Transverse colon (tissue), 3 donors: Measurements from ENCODE around the gene P2RX4.

Source experiments
- EP300 ChIP-seq: sonication (generic); formaldehyde crosslinking; IDR thresholded peaks from one replicate; pipeline ENCODE4 v1.6.1; 2017; ENCODE audit warnings: antibody characterized with exemption, low read depth
- POLR2A ChIP-seq: fragments of 450-650 bp; IDR thresholded peaks from one replicate; pipeline ENCODE4 v1.6.1; 2016; ENCODE audit warnings: antibody characterized with exemption, mild to moderate bottlenecking, moderate library complexity
- TF ChIP-seq, protein P1 (sequence below), 5 experiments: fragments of 200-600 bp in 3 of 5; fragments of 450-650 bp in 2 of 5; sonication (generic) in 3 of 5; IDR thresholded peaks; 1 replicate in 2 of 5; 2 replicates in 3 of 5; pipeline ENCODE4 v1.5.1; 2016 to 2017; ENCODE audit warnings: antibody characterized with exemption in 5 of 5, inconsistent platforms in 3 of 5, mild to moderate bottlenecking in 2 of 5, moderate library complexity in 1 of 5

DNA sequence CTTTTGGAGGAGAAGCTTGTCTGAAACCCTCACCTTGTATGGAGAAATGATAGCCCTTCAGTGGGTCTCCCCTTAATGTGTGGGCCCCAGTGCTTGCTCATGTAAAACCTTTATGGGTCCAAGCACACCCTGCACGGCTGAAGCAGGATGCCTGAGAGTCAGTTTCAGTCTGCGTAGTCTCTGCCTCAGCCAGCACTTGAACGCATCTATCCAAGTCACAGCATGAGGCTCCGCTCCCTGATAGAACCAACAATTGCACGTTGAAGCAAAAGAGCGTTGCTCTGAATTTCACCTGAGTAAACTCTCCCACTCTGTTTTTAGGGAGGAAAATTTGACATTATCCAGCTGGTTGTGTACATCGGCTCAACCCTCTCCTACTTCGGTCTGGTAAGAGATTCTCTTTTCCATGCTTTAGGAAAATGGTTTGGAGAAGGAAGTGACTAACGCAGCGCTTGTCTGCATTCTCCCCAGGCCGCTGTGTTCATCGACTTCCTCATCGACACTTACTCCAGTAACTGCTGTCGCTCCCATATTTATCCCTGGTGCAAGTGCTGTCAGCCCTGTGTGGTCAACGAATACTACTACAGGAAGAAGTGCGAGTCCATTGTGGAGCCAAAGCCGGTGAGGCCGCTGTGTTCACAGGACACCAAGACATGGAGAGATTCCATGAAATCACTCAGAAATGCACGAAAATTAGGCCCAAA is 33.0 kb upstream of the P2RX4 start:
- TF ChIP-seq EP300 (no peak), POLR2A (no peak)
- TF ChIP-seq, protein P1, sequence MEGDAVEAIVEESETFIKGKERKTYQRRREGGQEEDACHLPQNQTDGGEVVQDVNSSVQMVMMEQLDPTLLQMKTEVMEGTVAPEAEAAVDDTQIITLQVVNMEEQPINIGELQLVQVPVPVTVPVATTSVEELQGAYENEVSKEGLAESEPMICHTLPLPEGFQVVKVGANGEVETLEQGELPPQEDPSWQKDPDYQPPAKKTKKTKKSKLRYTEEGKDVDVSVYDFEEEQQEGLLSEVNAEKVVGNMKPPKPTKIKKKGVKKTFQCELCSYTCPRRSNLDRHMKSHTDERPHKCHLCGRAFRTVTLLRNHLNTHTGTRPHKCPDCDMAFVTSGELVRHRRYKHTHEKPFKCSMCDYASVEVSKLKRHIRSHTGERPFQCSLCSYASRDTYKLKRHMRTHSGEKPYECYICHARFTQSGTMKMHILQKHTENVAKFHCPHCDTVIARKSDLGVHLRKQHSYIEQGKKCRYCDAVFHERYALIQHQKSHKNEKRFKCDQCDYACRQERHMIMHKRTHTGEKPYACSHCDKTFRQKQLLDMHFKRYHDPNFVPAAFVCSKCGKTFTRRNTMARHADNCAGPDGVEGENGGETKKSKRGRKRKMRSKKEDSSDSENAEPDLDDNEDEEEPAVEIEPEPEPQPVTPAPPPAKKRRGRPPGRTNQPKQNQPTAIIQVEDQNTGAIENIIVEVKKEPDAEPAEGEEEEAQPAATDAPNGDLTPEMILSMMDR (IDR thresholded peaks at IDR 0.05) = no peak
